GM19467 (cell line): ENCODE measurements around the gene KSR1.

Experiments used
- ATAC-seq: cut with Tn5 transposase; IDR thresholded peaks from one replicate; pipeline ENCODE4 v1.9.1; 2021; ENCODE audit warnings: mild to moderate bottlenecking, moderate library complexity; ENCODE audit not compliant: unreplicated experiment

Gene KSR1

DNA sequence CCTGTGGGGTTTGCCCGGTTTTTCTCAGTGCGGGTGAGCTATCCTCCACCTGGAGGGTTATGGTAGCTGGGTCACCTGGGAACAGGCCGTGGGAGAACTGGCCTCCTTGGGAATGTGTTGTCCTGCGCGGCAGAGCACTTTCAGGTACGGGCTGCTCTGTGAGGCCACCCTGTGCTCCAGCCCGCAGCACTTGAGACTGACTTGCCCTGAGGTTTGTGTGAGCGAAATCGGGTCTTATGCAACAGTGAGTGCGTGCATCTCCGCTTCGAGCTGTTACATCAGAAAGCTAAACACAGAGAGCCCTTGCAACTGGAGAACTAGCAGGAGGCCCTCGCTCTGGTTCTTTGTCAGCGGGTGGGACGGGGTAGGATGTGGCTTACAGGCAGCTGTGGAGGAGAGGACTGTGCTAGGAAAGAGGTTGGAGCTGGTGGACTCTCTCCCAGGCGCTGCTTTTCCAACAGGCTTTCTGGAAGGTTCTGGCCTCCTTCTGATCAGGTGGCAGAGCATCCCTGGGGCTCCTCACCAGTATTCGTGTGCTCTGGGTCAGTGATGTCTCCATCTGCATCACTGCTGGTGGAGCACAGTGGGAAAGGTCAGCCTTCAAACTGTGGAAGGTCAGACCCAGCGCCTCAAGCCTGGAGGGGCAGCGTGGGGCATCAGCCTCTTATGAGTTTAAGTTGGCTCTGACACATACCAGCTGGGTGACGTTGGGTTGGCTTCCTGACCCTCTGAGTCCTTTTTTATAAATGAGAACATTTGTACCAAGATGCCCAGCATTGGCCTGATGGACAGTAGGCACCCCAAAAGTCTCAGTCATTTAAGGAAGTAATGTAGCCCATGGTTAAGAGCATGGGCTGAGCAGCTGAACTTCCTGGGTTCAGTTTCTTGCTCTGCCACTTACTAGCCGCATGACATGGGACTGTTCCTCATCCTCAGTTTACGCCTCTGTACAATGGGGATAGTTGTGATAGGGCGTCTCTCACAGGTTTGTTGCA is 76.3 kb downstream of the KSR1 start:
- no peak for ATAC-seq

DNA sequence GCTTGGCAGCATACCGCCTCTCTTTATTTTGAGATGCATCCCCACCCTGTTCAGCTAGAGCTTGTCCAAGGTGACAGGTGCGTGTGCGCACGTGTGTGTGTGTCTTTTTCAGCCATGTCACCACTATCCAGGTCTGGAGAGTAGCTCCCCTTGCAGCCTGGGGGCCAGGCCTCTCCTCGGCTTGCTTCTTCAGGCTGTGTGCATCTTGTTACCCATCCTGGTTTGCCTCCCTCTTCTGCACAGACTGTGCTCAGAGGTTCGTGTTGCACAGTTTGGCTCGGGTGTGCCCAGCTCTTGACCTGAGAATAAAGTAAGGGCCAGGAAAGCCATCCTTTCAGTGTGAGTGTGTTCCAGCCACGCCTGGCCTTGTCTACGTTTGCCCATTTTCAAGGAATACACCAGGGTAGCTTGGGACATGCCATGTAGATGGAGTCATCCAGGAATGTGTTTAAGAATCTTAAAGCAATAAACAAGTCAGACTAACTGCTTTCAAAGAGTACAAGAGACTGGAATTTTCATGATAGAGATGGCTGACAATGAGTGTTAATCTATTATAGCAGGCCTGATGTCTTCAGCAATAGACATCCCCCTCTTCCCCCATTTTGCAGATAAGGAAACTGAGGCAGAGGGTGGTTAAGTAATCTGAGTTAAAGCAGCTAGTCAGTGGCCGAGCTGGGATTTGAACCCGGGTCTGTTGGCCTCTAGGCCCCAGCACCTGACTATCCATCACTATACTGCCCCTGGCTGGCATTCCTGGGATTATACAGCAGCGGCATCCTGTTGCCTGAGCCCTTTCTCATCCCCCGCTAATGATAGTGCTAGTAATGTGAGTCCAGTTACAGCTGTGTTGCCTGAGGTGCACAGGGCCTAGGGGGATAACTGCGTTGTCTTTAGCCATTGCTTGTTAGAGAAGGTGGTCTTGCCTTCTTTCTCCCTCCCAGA is 77.9 kb downstream of the KSR1 start:
- ATAC-seq: no peak

DNA sequence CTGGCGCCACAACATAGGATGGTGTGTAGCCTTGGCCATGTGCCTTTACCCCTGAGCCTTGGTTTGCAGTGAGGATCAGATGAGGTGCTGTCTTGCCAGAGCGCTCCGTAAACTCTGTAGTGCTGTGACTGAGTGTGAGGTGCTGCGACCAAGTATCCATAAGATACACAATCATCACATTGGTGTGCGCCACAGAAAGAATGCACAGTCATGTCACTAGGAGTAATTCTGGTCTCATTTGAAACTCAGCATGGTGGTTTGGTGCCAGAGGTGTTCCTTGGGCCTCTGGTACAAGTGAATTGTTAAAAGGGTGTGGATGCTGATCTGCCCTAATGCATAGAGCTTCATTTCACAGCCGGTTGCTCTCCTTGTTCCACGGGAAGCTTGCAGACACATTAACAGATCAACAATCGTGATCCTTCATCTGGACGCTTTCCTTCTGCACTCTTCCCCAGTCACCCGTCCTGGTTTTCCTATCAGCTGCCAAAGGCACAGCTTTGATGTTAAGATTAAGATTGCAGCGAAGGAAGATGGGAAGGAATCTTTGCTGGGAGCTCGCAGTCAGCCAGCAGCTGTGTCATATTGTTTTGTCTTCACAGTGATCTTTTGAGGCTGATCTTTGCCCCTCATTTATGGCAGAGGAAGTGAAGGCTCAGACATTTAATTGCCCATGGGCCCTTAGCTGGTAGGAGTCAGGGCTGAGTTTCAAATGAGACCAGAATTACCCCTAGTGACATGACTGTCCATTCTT is 79.1 kb downstream of the KSR1 start:
- no peak for ATAC-seq

DNA sequence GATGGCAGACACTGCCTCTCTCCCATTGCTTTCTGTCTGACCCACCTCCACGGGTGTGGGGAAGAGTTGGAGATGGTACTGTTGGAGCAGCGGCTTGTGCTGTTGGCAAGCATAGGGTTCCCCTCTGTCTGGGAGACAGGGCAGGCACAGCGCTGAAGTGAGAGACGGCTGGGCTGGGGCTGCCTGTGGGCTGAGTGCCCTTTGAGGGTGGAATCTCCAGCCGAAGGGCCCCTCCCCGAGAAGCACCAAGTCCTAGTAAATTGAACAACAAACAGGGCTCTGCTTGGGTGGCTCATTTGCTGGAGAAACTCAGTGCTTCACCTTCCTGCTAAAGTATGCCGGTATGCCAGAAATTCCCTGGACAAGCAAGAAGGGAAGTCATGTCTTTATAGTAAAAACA is 79.7 kb downstream of the KSR1 start:
- no peak for ATAC-seq

DNA sequence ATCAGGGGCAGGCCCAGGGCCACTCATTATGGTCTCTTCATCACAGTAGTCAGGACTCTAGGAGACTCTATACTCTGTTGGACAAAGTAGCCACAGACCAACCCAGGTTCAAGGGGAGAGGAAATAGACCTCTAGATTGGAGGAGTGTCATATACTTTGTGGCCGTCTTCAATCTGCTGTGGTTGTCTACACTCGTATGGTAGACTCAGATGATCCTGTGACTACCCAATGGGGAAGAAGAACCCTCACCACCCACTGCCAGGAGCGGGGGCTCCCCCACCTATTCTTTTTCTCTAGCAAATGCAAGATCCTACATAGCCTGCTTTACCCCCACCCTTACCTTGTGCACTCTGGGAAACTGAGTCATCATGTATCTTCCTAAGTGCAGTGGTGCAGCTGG is 80.5 kb downstream of the KSR1 start:
- no peak for ATAC-seq

GRCh38 chr17:27538156-27538955 is 82.1 kb downstream of the KSR1 start:
- no peak for ATAC-seq

GRCh38 chr17:27539152-27539551 is 82.9 kb downstream of the KSR1 start:
- no peak for ATAC-seq

- ATAC-seq: no peak
Measured at GRCh38 chr17:27539794-27540317, 83.6 kb downstream of the KSR1 start.

GRCh38 chr17:27540318-27541101 is 84.3 kb downstream of the KSR1 start:
- no peak for ATAC-seq

DNA sequence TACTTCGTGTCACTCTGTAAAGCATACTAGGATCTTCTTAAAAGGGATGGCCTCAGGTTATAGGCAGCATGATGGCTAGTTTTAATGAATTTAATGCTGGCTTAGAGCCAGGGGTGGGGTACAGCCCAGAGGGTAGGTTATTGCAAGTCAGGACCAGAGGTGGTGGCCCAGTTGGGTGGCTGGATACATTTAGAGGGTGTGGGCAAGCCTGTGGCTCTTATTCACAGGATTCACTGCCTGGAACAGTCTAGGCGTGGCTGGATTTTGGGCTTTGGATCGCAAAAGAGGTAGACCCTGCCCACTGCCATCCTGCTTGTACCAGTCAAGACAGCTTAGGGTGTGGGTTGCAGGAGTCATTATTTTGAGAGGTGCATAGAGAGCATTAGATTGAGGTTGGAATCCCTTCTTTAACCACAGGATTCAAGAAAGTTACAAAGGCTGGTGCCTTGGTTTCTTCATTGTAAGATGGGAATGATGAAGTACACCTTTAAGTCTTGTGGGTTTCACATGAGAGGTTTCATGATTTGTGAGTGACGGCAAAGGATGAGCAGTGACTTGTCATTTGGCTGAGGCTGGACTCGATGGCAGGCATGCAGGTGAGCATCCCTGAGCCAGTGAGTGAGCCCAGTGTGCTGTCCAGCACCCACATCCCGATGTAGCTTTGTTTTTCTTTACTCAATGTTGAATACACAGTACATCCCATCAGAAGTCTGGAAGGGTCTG is 85.2 kb downstream of the KSR1 start:
- no peak for ATAC-seq

DNA sequence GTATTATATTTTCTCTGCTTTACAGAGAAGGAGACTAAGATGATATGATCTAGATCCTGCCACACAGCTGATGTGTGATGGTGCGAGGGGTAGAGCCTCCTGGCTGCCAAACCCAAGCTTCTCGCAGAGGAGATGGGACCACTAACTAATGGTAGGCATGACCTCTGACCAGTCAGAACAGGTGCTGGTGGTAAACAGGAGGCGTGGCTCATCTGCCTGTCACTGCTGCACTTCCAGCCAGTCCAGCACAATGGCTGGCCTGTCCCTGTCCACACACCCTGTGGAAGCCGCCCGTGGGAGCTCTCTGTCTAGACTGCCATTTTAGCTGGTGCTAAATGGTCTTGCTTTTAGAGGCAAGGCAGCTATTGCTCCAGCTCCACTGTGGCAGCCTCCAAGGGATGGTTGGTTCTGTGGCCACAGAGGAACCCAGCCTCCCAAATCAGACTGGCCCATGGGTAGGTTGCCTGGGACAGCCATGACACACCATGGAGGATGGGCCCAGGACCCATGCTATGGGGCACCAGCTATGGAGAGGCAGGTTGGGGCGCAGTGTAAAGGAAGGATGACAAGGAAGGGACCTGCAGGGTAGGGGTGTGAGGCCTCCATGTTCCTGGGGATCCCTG is 86.7 kb downstream of the KSR1 start:
- ATAC-seq: no peak

DNA sequence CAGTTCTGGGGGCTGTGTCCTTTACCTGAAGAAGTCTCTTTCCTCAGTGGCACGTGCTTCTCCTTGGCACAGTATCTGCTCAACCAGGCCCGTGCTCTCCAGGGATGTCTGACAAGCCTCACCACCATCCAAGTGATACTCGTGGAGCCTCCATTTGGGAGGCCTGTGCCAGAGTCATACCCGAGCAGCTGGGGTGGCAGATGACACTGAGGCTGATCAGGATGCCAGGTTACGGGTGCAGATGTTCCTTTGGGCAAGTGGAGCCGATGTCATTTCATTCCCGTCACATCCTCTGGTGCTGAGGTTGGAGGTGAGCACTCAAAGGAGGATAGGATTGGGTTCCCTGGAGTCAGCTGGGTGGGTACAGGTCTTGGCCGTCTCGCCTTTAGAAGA is 87.2 kb downstream of the KSR1 start:
- ATAC-seq: no peak

- no peak for ATAC-seq
Measured at GRCh38 chr17:27543958-27544349, 87.7 kb downstream of the KSR1 start.

DNA sequence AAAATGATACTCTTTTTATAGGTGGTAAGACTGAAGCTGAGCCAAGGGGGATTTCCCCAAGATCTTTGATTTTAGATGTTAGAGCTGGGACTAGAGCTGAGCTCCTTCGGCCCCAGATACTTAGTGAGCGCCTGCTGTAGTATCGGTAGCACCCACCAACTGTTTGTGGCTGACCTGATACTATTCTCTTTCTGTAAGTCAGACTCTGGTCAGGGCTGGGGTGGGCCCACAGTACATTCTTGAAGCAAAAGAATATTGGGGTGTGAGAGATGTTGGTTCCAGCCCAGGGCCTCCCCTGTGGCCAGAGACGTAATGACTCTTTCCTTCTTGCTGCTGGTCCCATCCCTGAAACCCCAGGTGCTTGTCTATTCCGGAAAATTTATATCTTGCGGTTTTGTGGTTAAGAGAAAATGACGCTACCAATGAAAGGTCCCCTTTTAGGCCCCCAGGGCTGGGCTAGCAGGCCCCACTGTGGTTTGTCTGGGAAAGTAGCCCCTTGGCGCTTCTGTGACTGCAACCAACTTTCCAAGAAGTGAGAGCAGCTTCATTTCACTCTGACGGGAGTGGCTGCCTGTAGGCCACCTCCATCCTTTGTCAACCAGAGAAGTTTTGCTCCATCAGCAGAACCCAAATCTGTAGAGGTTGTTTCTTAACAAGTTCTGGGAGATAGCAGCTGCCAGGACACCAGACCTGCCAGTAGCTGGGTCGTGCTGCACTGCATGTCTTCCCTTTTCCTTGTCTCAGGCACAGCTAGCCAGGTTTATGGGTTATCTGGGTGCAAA is 88.3 kb downstream of the KSR1 start:
- peak; percentile 75 for ATAC-seq

- no peak for ATAC-seq
Measured at GRCh38 chr17:27545562-27546229, 89.4 kb downstream of the KSR1 start.

DNA sequence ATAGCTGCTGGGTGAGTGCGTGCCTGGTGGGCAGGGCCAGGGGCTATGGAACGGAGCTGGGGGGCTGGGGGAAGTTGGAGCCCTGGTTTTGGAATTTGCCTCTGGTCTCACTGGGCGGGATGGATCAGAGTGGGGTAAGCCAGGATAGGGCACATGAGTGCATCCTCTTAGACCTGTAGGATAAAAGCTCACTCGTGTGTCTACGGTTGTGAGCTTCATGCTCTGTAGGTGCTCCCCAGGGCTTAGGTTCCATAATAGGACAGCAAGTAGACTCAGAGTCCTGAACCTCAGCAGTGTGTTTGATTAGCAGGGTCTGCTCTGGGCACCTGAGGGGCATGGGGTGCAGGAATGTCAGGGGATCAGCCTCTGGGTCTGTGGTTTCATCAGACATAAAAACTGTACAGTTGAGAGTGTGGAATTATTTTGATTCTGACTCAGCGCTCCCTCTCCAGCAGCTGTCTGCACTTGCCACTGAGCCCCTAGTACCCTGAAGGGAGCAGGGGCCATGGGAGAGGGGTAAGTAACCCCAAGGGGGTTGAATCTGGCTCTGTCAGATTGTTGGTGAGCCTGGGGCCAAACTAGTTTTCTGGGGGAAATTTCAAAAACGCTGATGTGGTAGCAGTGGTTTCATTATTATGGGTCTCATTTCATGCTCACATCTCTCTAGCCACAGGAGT is 90.5 kb downstream of the KSR1 start:
- no peak for ATAC-seq
